CD8-positive, alpha-beta memory T cell (primary cell): ENCODE measurements around the gene RABGAP1L. TPM values are rescaled to one million over a fixed set of nuclear protein-coding genes. Genes with fewer than 3 reads are reported as not detected.
"Not testable (repeated sequence)": the region's sequence is repeated elsewhere in the genome, so short reads cannot be mapped to it uniquely, and the experiment has no call there.

Experiments
- CTCF ChIA-PET: fragments of 350-600 bp; sonication (Branson Sonifier 250); formaldehyde crosslinking; loops from one replicate; lab custom pipeline; 2021; ENCODE audit warnings: antibody characterized with exemption; lab: Charles Lee
- POLR2A ChIA-PET: fragments of 350-600 bp; sonication (Branson Sonifier 250); formaldehyde crosslinking; loops from one replicate; lab custom pipeline; 2021; ENCODE audit warnings: antibody characterized with exemption; lab: Charles Lee
- DNase-seq, 5 donors: peaks; one replicate each; pipeline versions ENCODE4 v3.0.0 to v3.0.0-alpha.2; 2020 to 2022; ENCODE audit warnings: mixed read lengths in 1 of 5
- H3K27ac ChIP-seq: one replicate; pipeline ENCODE4 v1.7.0; 2013; ENCODE audit warnings: low read depth, mild to moderate bottlenecking, low read length, moderate library complexity
- H3K27me3 ChIP-seq: 2 replicates; pipeline ENCODE4 v1.7.0; 2013; ENCODE audit warnings: low read length, mild to moderate bottlenecking; ENCODE audit not compliant: insufficient read depth, poor library complexity, severe bottlenecking
- H3K36me3 ChIP-seq: 2 replicates; pipeline ENCODE4 v1.7.0; 2013; ENCODE audit warnings: mild to moderate bottlenecking, low read length, moderate library complexity; ENCODE audit not compliant: insufficient read depth
- H3K4me1 ChIP-seq: 2 replicates; pipeline ENCODE4 v1.7.0; 2013; ENCODE audit warnings: mild to moderate bottlenecking, low read length, moderate library complexity; ENCODE audit not compliant: insufficient read depth
- H3K4me3 ChIP-seq: 2 replicates; pipeline ENCODE4 v1.7.0; 2013; ENCODE audit warnings: mild to moderate bottlenecking, low read length
- H3K9me3 ChIP-seq: 2 replicates; pipeline ENCODE4 v1.7.0; 2013; ENCODE audit warnings: mild to moderate bottlenecking, low read length
- H3K27ac Mint-ChIP-seq, 8 donors: one replicate each; pipeline ENCODE4 v1.8.0; 2020 to 2021; ENCODE audit warnings: mixed read lengths in 8 of 8, mild to moderate bottlenecking in 6 of 8, inconsistent platforms in 3 of 8, moderate library complexity in 3 of 8
- H3K27me3 Mint-ChIP-seq, 2 donors: one replicate each; pipeline ENCODE4 v1.8.0; 2020 to 2021; ENCODE audit warnings: mixed read lengths in 2 of 2, mild to moderate bottlenecking in 1 of 2, moderate library complexity in 1 of 2
- H3K36me3 Mint-ChIP-seq, 3 donors: one replicate each; pipeline ENCODE4 v1.8.0; 2020 to 2021; ENCODE audit warnings: mixed read lengths in 3 of 3, inconsistent platforms in 1 of 3, mild to moderate bottlenecking in 1 of 3
- H3K4me1 Mint-ChIP-seq, 3 donors: one replicate each; pipeline ENCODE4 v1.8.0; 2020 to 2021; ENCODE audit warnings: mixed read lengths in 3 of 3, inconsistent platforms in 1 of 3, mild to moderate bottlenecking in 1 of 3
- H3K4me3 Mint-ChIP-seq, 7 donors: one replicate each; pipeline ENCODE4 v1.8.0; 2020 to 2021; ENCODE audit warnings: mixed read lengths in 7 of 7, mild to moderate bottlenecking in 6 of 7, moderate library complexity in 4 of 7, inconsistent platforms in 2 of 7
- H3K9me3 Mint-ChIP-seq, 5 donors: one replicate each; pipeline ENCODE4 v1.8.0; 2020 to 2022; ENCODE audit warnings: mixed read lengths in 5 of 5, mild to moderate bottlenecking in 3 of 5, moderate library complexity in 2 of 5, inconsistent platforms in 1 of 5
- polyA plus RNA-seq: library from polyadenylated mRNA; unstranded; fragments of 300-500 nt; fragmentation: Illumina TruSeq; gene quantifications from one replicate; pipeline ENCODE4 v1.2.3, GENCODE V29; 2021
- total RNA-seq, 2 experiments: library from RNA; stranded (reverse); gene quantifications; one replicate each; pipeline ENCODE4 v1.2.3, GENCODE V29; 2021

Gene RABGAP1L
- total and polyA plus RNA-seq, 3 experiments from 2014 or later, result 41.7 to 78.5 (median 42.7) TPM

GRCh38 chr1:174248041-174248440, 88.7 kb downstream of the RABGAP1L start:
- Mint-ChIP-seq H3K4me3 (no peak overlapping the region), H3K9me3 (no peaks in the 10 kb centered on the region), H3K27ac (peak overlapping the region in 1 of 8 donors; percentile 41), H3K4me1 (peaks cover 0 to 10% (median 5%) of the 10 kb centered on the region in 3 donors), H3K36me3 (peaks cover 7 to 63% (median 17%) of the 10 kb centered on the region in 3 donors), H3K27me3 (no peaks in the 10 kb centered on the region)
- Histone ChIP-seq H3K27ac (no peak overlapping the region), H3K4me1 (no peaks in the 10 kb centered on the region), H3K27me3 (no peaks in the 10 kb centered on the region), H3K9me3 (no peaks in the 10 kb centered on the region), H3K36me3 (peaks cover 4% of the 10 kb centered on the region), H3K4me3 (no peak overlapping the region)
- CTCF ChIA-PET, result interaction anchor here (1.1 kb wide), 1 partner anchor 49 kb away, joined by 3 read pairs; no protein-coding TSS in a partner anchor
- POLR2A ChIA-PET, result no interaction called here
- DNase-seq, result no peak

GRCh38 chr1:174256386-174256785, 97.1 kb downstream of the RABGAP1L start:
- Mint-ChIP-seq H3K36me3 (peaks cover 18 to 52% (median 26%) of the 10 kb centered on the region in 3 donors), H3K27ac (peak overlapping the region in 2 of 8 donors; percentile 43 to 51)
- H3K4me1 ChIP-seq, H3K27me3 Mint-ChIP-seq, H3K4me1 Mint-ChIP-seq, H3K4me3 Mint-ChIP-seq, H3K36me3 ChIP-seq, DNase-seq, H3K9me3 Mint-ChIP-seq, H3K27ac ChIP-seq, H3K27me3 ChIP-seq, H3K9me3 ChIP-seq, H3K4me3 ChIP-seq, POLR2A ChIA-PET, CTCF ChIA-PET: not testable (repeated sequence)

DNA sequence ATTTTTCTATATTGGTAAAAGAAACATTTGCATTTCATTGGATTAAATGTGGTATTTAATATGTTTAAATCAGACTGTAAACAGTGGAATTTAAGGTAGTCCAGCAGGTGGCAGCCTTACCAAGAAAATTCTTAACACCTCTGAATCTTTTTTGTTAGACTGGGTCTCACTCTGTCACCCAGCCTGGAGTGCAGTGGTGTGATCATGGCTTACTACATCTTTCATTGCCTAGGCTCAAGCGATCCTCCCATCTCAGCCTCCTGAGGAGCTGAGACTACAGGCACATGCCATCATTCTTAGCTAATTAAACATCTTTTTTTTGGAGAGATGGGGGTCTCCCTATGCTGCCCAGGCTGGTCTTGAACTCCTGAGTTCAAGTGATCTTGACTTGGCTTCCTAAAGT, 98.8 kb downstream of the RABGAP1L start:
- H3K27ac Mint-ChIP-seq, result no peak overlapping the region
- peak in 4 of 5 donors; percentile 10 to 25 (median 16) for DNase-seq
- H3K4me3 ChIP-seq, result no peak overlapping the region

GRCh38 chr1:174262349-174263241, 103.3 kb downstream of the RABGAP1L start:
- no peaks in the 10 kb centered on the region for H3K4me1 ChIP-seq
- H3K9me3 Mint-ChIP-seq, result no peaks in the 10 kb centered on the region
- no peaks in the 10 kb centered on the region for H3K27me3 ChIP-seq
- CTCF ChIA-PET, result interaction anchor here (0.7 to 2.0 kb wide), 5 partner anchors 456 to 737 kb away, joined by 3 to 12 read pairs (median 4); partner anchors contain the start of gene CACYBP
- H3K27me3 Mint-ChIP-seq, result no peaks in the 10 kb centered on the region
- peak in 2 of 5 donors; percentile 2 to 7 for DNase-seq
- no peak overlapping the region for H3K27ac ChIP-seq
- peaks cover 0 to 14% (median 2%) of the 10 kb centered on the region in 3 donors for H3K36me3 Mint-ChIP-seq
- peak overlapping the region in 2 of 8 donors; percentile 57 to 58 for H3K27ac Mint-ChIP-seq
- POLR2A ChIA-PET, result no interaction called here
- H3K36me3 ChIP-seq, result no peaks in the 10 kb centered on the region
- H3K4me3 ChIP-seq, result no peak overlapping the region
- no peaks in the 10 kb centered on the region for H3K9me3 ChIP-seq
- H3K4me1 Mint-ChIP-seq, result no peaks in the 10 kb centered on the region
- no peak overlapping the region for H3K4me3 Mint-ChIP-seq

More for the DNA sequence above, 98.8 kb downstream of the RABGAP1L start:
- H3K4me1 Mint-ChIP-seq, result no peaks in the 10 kb centered on the region
- POLR2A ChIA-PET, result no interaction called here
- H3K9me3 ChIP-seq, result no peaks in the 10 kb centered on the region
- no peak overlapping the region for H3K4me3 Mint-ChIP-seq
- no peaks in the 10 kb centered on the region for H3K9me3 Mint-ChIP-seq
- peaks cover 14 to 37% (median 24%) of the 10 kb centered on the region in 3 donors for H3K36me3 Mint-ChIP-seq
- H3K27me3 Mint-ChIP-seq, result no peaks in the 10 kb centered on the region
- CTCF ChIA-PET, result interaction anchor here (1.0 kb wide), 1 partner anchor 42 kb away, joined by 3 read pairs; no protein-coding TSS in a partner anchor
- no peaks in the 10 kb centered on the region for H3K36me3 ChIP-seq
- no peak overlapping the region for H3K27ac ChIP-seq
- H3K4me1 ChIP-seq, result no peaks in the 10 kb centered on the region
- H3K27me3 ChIP-seq, result no peaks in the 10 kb centered on the region

GRCh38 chr1:174265282-174265681, 106.0 kb downstream of the RABGAP1L start:
- Mint-ChIP-seq H3K27ac (no peak overlapping the region), H3K4me3 (no peak overlapping the region), H3K9me3 (no peaks in the 10 kb centered on the region), H3K27me3 (no peaks in the 10 kb centered on the region), H3K4me1 (no peaks in the 10 kb centered on the region), H3K36me3 (peaks cover 0 to 26% (median 3%) of the 10 kb centered on the region in 3 donors)
- ChIA-PET CTCF (no interaction called here), POLR2A (no interaction called here)
- no peak for DNase-seq
- Histone ChIP-seq H3K4me1 (no peaks in the 10 kb centered on the region), H3K27ac (no peak overlapping the region), H3K27me3 (no peaks in the 10 kb centered on the region), H3K4me3 (no peak overlapping the region), H3K9me3 (no peaks in the 10 kb centered on the region), H3K36me3 (no peaks in the 10 kb centered on the region)

- Mint-ChIP-seq H3K4me3 (no peak overlapping the region), H3K27ac (no peak overlapping the region), H3K27me3 (no peaks in the 10 kb centered on the region), H3K4me1 (no peaks in the 10 kb centered on the region), H3K36me3 (peaks cover 0 to 24% (median 5%) of the 10 kb centered on the region in 3 donors), H3K9me3 (no peaks in the 10 kb centered on the region)
- H3K36me3 ChIP-seq, result no peaks in the 10 kb centered on the region
- ChIA-PET CTCF (no interaction called here), POLR2A (no interaction called here)
- H3K27ac ChIP-seq, result no peak overlapping the region
- H3K27me3 ChIP-seq, result no peaks in the 10 kb centered on the region
- no peak for DNase-seq
- no peaks in the 10 kb centered on the region for H3K4me1 ChIP-seq
- no peaks in the 10 kb centered on the region for H3K9me3 ChIP-seq
- no peak overlapping the region for H3K4me3 ChIP-seq
Observed at GRCh38 chr1:174266476-174266875, 107.2 kb downstream of the RABGAP1L start.

- H3K4me3 Mint-ChIP-seq, result no peak overlapping the region
- no peak for DNase-seq
- POLR2A ChIA-PET, result no interaction called here
- peaks cover 0 to 24% (median 4%) of the 10 kb centered on the region in 3 donors for H3K36me3 Mint-ChIP-seq
- Histone ChIP-seq H3K27me3 (no peaks in the 10 kb centered on the region), H3K4me3 (no peak overlapping the region), H3K9me3 (no peaks in the 10 kb centered on the region), H3K36me3 (no peaks in the 10 kb centered on the region), H3K27ac (no peak overlapping the region), H3K4me1 (no peaks in the 10 kb centered on the region)
- no peaks in the 10 kb centered on the region for H3K27me3 Mint-ChIP-seq
- CTCF ChIA-PET, result no interaction called here
- H3K9me3 Mint-ChIP-seq, result no peaks in the 10 kb centered on the region
- H3K27ac Mint-ChIP-seq, result no peak overlapping the region
- H3K4me1 Mint-ChIP-seq, result no peaks in the 10 kb centered on the region
Observed at GRCh38 chr1:174266991-174267612, 107.8 kb downstream of the RABGAP1L start.
